GM18867 (cell line): ENCODE measurements around the gene ACTN2.

Source experiments
- ATAC-seq: cut with Tn5 transposase; IDR thresholded peaks from one replicate; pipeline ENCODE4 v1.9.1; 2021; ENCODE audit warnings: mild to moderate bottlenecking, moderate library complexity; ENCODE audit not compliant: unreplicated experiment

The ACTN2 gene

GRCh38 chr1:236734141-236734765 is 48.0 kb downstream of the ACTN2 start:
- ATAC-seq = peak; percentile 44

- peak; percentile 79 for ATAC-seq
Observed at GRCh38 chr1:236736761-236737160, 50.5 kb downstream of the ACTN2 start.

GRCh38 chr1:236741753-236742152 is 55.5 kb downstream of the ACTN2 start:
- ATAC-seq = no peak

GRCh38 chr1:236742421-236743160 is 56.3 kb downstream of the ACTN2 start:
- ATAC-seq = no peak

GRCh38 chr1:236744533-236744932 is 58.2 kb downstream of the ACTN2 start:
- no peak for ATAC-seq

- no peak for ATAC-seq
Observed at GRCh38 chr1:236746785-236747184, 60.5 kb downstream of the ACTN2 start.

GRCh38 chr1:236747311-236747985 is 61.1 kb downstream of the ACTN2 start:
- no peak for ATAC-seq

GRCh38 chr1:236748268-236748870 is 62.1 kb downstream of the ACTN2 start:
- no peak for ATAC-seq

- ATAC-seq = no peak
Observed at GRCh38 chr1:236750928-236751327, 64.6 kb downstream of the ACTN2 start.

GRCh38 chr1:236751385-236751784 is 65.1 kb downstream of the ACTN2 start:
- no peak for ATAC-seq

- ATAC-seq = no peak
Observed at GRCh38 chr1:236751935-236752334, 65.6 kb downstream of the ACTN2 start.

GRCh38 chr1:236753516-236753915 is 67.2 kb downstream of the ACTN2 start:
- no peak for ATAC-seq

GRCh38 chr1:236753964-236754363 is 67.7 kb downstream of the ACTN2 start:
- ATAC-seq = no peak

GRCh38 chr1:236754525-236755210 is 68.4 kb downstream of the ACTN2 start:
- ATAC-seq = no peak

- no peak for ATAC-seq
Observed at GRCh38 chr1:236757640-236758039, 71.3 kb downstream of the ACTN2 start.

GRCh38 chr1:236759252-236759859 is 73.1 kb downstream of the ACTN2 start:
- ATAC-seq = no peak

GRCh38 chr1:236760480-236760879 is 74.2 kb downstream of the ACTN2 start:
- ATAC-seq = no peak

- ATAC-seq = no peak
Observed at GRCh38 chr1:236760986-236761385, 74.7 kb downstream of the ACTN2 start.

GRCh38 chr1:236761397-236762132 is 75.3 kb downstream of the ACTN2 start:
- no peak for ATAC-seq

- ATAC-seq = no peak
Observed at GRCh38 chr1:236762410-236762809, 76.1 kb downstream of the ACTN2 start.
